ENCODE results near the gene NEDD9. TPM values are rescaled to one million over a fixed set of nuclear protein-coding genes. Genes with fewer than 3 reads are reported as not detected.

NEDD9 gene
- total and polyA plus RNA-seq, 2 of the 13 experiments (the other 11 are each of a cell fraction or from before 2014, with no cell fraction given), result 27.1 to 389 TPM

DNA sequence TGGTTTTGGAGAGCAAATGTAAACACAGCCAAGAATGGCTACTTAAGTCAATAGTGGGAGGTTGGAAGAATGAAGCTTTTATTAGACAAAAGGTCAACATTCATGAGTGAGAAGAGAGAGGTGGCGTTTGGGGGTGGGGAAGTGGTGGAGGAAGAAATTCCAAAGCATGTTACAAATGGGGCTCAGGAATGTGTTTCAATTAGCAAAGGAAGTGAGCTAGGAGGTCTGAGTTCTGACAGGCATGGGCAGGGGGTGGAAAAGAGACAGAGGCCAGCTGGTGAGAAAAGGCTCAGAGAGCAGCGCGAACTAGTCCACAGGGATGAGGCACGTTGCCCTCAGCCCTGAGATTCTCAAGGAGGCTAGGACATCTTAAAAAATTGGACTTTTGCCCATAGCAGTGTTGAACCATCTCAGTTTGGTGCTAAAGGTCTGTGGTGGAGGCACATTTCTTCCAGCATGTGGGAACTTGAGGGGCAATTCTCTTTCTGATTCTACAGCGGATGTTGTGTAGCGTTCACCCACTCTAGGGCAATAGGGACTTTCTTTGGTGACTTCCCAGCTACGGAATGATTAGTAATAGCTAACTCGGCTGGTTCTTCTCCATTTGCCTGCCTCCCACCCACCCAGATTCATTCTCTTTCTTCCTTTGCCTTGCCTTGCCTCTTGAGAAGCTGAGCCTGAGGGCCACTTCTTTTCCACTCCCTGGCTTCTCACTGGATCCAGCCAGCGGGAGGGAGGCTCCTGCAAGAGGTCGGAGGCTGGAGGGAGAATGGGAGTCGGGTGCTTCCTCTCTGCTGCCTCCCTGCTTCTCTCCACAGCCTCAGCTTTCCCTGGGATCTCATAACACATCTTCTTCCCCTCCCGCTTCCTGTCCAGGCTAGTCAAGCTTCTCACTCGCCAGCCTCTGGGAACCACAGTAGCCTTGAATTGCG, 45.1 kb upstream of the NEDD9 start (continued):
- TF ChIP-seq, protein P1, sequence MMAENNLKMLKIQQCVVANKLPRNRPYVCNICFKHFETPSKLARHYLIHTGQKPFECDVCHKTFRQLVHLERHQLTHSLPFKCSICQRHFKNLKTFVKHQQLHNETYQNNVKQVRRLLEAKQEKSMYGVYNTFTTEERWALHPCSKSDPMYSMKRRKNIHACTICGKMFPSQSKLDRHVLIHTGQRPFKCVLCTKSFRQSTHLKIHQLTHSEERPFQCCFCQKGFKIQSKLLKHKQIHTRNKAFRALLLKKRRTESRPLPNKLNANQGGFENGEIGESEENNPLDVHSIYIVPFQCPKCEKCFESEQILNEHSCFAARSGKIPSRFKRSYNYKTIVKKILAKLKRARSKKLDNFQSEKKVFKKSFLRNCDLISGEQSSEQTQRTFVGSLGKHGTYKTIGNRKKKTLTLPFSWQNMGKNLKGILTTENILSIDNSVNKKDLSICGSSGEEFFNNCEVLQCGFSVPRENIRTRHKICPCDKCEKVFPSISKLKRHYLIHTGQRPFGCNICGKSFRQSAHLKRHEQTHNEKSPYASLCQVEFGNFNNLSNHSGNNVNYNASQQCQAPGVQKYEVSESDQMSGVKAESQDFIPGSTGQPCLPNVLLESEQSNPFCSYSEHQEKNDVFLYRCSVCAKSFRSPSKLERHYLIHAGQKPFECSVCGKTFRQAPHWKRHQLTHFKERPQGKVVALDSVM (CRISPR knock-in tag; IDR thresholded peaks at IDR 0.05), result peak; percentile 15; the same call in 1 of the 2 replicates
- TF ChIP-seq, protein P2, sequence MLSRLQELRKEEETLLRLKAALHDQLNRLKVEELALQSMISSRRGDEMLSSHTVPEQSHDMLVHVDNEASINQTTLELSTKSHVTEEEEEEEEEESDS (CRISPR knock-in tag; IDR thresholded peaks at IDR 0.05; ENCODE audit: borderline replicate concordance), result no peak
- no peak for TF ChIP-seq KLF9 (CRISPR knock-in tag; IDR thresholded peaks at IDR 0.05; ENCODE audit: low read depth)
- peak; percentile 35; the same call in 1 of the 2 replicates for TF ChIP-seq CEBPG (CRISPR knock-in tag; IDR thresholded peaks at IDR 0.05)
- TF ChIP-seq ZSCAN22 (CRISPR knock-in tag; IDR thresholded peaks at IDR 0.05), result no peak
- 0 out of 2 replicates have a peak, but pooled peaks have one; percentile 18 for TF ChIP-seq KMT2B (CRISPR knock-in tag; IDR thresholded peaks at IDR 0.05)
- no peak for TF ChIP-seq NFKBIZ (CRISPR knock-in tag; IDR thresholded peaks at IDR 0.05)
- peak; percentile 27; the same call in 1 of the 2 replicates for TF ChIP-seq CREM (IDR thresholded peaks at IDR 0.05)
- TF ChIP-seq CREM (CRISPR knock-in tag; IDR thresholded peaks at IDR 0.05), result no peak
- TF ChIP-seq TEAD3 (CRISPR knock-in tag; optimal IDR thresholded peaks at IDR 0.05; ENCODE audit: borderline replicate concordance), result peak; percentile 88
- TF ChIP-seq KAT8 (CRISPR knock-in tag; IDR thresholded peaks at IDR 0.05), result 0 out of 2 replicates have a peak, but pooled peaks have one; percentile 34
- peak; percentile 60 for TF ChIP-seq SAP130 (CRISPR knock-in tag; IDR thresholded peaks at IDR 0.05; ENCODE audit: low read depth)
- TF ChIP-seq, protein P3, sequence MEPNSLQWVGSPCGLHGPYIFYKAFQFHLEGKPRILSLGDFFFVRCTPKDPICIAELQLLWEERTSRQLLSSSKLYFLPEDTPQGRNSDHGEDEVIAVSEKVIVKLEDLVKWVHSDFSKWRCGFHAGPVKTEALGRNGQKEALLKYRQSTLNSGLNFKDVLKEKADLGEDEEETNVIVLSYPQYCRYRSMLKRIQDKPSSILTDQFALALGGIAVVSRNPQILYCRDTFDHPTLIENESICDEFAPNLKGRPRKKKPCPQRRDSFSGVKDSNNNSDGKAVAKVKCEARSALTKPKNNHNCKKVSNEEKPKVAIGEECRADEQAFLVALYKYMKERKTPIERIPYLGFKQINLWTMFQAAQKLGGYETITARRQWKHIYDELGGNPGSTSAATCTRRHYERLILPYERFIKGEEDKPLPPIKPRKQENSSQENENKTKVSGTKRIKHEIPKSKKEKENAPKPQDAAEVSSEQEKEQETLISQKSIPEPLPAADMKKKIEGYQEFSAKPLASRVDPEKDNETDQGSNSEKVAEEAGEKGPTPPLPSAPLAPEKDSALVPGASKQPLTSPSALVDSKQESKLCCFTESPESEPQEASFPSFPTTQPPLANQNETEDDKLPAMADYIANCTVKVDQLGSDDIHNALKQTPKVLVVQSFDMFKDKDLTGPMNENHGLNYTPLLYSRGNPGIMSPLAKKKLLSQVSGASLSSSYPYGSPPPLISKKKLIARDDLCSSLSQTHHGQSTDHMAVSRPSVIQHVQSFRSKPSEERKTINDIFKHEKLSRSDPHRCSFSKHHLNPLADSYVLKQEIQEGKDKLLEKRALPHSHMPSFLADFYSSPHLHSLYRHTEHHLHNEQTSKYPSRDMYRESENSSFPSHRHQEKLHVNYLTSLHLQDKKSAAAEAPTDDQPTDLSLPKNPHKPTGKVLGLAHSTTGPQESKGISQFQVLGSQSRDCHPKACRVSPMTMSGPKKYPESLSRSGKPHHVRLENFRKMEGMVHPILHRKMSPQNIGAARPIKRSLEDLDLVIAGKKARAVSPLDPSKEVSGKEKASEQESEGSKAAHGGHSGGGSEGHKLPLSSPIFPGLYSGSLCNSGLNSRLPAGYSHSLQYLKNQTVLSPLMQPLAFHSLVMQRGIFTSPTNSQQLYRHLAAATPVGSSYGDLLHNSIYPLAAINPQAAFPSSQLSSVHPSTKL (CRISPR knock-in tag; IDR thresholded peaks at IDR 0.05), result peak; percentile 83
- no peak for TF ChIP-seq NR1H2 (CRISPR knock-in tag; IDR thresholded peaks at IDR 0.05; ENCODE audit: borderline replicate concordance, low read depth)
- TF ChIP-seq, protein P4, sequence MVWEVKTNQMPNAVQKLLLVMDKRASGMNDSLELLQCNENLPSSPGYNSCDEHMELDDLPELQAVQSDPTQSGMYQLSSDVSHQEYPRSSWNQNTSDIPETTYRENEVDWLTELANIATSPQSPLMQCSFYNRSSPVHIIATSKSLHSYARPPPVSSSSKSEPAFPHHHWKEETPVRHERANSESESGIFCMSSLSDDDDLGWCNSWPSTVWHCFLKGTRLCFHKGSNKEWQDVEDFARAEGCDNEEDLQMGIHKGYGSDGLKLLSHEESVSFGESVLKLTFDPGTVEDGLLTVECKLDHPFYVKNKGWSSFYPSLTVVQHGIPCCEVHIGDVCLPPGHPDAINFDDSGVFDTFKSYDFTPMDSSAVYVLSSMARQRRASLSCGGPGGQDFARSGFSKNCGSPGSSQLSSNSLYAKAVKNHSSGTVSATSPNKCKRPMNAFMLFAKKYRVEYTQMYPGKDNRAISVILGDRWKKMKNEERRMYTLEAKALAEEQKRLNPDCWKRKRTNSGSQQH (CRISPR knock-in tag; IDR thresholded peaks at IDR 0.05; ENCODE audit: low read depth), result 0 out of 2 replicates have a peak, but pooled peaks have one; percentile 40
- peak; percentile 81 for TF ChIP-seq SOX5 (CRISPR knock-in tag; IDR thresholded peaks at IDR 0.05; ENCODE audit: borderline replicate concordance)
- peak; percentile 94 for TF ChIP-seq SP5 (CRISPR knock-in tag; IDR thresholded peaks at IDR 0.05; ENCODE audit: borderline replicate concordance, low read depth)
- peak; percentile 49; the same call in 1 of the 2 replicates for TF ChIP-seq PHF21A (CRISPR knock-in tag; IDR thresholded peaks at IDR 0.05)
- TF ChIP-seq, protein P5, sequence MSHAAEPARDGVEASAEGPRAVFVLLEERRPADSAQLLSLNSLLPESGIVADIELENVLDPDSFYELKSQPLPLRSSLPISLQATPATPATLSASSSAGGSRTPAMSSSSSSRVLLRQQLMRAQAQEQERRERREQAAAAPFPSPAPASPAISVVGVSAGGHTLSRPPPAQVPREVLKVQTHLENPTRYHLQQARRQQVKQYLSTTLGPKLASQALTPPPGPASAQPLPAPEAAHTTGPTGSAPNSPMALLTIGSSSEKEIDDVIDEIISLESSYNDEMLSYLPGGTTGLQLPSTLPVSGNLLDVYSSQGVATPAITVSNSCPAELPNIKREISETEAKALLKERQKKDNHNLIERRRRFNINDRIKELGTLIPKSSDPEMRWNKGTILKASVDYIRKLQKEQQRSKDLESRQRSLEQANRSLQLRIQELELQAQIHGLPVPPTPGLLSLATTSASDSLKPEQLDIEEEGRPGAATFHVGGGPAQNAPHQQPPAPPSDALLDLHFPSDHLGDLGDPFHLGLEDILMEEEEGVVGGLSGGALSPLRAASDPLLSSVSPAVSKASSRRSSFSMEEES (CRISPR knock-in tag; IDR thresholded peaks at IDR 0.05), result 0 out of 2 replicates have a peak, but pooled peaks have one; percentile 34
- no peak for TF ChIP-seq BRD4 (CRISPR knock-in tag; IDR thresholded peaks at IDR 0.05)
- peak; percentile 96 for TF ChIP-seq PPARG (CRISPR knock-in tag; conservative IDR thresholded peaks at IDR 0.05)
- no peak for TF ChIP-seq ZNF543 (CRISPR knock-in tag; IDR thresholded peaks at IDR 0.05)

All from HepG2 (cell line).